ENCODE data around the gene TRIM38.

Gene TRIM38

DNA sequence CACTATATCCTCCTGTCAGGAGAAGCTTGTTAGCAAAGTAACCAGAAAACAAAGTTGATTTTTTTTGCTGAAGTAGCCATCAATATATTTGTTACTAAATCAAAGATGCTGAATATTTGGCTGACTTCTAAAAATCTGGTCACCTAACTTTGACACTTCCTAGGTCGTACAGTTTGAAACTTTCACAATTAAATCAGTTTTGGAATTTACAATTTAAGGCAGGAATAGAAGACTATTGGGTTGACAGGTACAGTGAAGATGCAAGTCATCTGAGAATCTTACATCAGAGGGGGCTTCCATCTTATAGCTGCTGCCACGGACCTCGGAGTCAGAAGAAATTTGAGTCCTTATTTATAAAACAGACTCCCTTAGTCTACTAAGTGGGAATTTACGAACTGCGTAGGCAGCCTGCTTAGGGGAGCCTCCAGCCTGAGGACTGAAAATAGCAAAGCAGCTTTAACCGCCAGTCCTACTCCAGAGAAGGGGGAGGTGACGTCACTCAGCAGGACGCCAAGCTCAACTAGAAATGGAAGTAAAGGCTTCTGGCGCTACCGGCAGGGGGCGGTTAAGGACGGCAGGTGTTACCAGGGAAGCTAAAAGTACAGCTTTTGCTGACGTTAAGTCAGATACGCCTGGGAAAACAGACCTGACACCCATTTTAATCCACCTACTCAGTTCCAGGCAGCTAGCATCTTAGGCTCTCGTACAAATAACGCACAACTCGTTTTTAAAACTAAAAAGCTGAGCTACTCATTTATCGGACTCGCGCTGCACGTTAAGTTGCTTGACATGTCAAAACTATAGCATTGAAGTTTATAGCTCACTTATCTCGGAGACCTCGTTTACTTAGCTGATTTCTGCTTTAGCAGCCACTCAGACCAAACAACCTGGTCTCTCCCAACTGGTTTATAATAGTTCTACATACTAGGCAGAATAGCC lies 63.6 kb downstream of the TRIM38 start (continued):
- TF ChIP-seq, protein P1, sequence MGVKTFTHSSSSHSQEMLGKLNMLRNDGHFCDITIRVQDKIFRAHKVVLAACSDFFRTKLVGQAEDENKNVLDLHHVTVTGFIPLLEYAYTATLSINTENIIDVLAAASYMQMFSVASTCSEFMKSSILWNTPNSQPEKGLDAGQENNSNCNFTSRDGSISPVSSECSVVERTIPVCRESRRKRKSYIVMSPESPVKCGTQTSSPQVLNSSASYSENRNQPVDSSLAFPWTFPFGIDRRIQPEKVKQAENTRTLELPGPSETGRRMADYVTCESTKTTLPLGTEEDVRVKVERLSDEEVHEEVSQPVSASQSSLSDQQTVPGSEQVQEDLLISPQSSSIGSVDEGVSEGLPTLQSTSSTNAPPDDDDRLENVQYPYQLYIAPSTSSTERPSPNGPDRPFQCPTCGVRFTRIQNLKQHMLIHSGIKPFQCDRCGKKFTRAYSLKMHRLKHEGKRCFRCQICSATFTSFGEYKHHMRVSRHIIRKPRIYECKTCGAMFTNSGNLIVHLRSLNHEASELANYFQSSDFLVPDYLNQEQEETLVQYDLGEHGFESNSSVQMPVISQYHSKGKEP (tag by site-specific recombination; IDR thresholded peaks at IDR 0.05) = peak; percentile 18; the same call in 1 of the 2 replicates
- TF ChIP-seq, protein P2, sequence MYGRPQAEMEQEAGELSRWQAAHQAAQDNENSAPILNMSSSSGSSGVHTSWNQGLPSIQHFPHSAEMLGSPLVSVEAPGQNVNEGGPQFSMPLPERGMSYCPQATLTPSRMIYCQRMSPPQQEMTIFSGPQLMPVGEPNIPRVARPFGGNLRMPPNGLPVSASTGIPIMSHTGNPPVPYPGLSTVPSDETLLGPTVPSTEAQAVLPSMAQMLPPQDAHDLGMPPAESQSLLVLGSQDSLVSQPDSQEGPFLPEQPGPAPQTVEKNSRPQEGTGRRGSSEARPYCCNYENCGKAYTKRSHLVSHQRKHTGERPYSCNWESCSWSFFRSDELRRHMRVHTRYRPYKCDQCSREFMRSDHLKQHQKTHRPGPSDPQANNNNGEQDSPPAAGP (tag by site-specific recombination; IDR thresholded peaks at IDR 0.05) = peak; percentile 50; the same call in 1 of the 2 replicates
- TF ChIP-seq, protein P3, sequence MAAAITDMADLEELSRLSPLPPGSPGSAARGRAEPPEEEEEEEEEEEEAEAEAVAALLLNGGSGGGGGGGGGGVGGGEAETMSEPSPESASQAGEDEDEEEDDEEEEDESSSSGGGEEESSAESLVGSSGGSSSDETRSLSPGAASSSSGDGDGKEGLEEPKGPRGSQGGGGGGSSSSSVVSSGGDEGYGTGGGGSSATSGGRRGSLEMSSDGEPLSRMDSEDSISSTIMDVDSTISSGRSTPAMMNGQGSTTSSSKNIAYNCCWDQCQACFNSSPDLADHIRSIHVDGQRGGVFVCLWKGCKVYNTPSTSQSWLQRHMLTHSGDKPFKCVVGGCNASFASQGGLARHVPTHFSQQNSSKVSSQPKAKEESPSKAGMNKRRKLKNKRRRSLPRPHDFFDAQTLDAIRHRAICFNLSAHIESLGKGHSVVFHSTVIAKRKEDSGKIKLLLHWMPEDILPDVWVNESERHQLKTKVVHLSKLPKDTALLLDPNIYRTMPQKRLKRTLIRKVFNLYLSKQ (tag by site-specific recombination; IDR thresholded peaks at IDR 0.05; ENCODE audit: borderline replicate concordance) = no peak
- TF ChIP-seq, protein P4, sequence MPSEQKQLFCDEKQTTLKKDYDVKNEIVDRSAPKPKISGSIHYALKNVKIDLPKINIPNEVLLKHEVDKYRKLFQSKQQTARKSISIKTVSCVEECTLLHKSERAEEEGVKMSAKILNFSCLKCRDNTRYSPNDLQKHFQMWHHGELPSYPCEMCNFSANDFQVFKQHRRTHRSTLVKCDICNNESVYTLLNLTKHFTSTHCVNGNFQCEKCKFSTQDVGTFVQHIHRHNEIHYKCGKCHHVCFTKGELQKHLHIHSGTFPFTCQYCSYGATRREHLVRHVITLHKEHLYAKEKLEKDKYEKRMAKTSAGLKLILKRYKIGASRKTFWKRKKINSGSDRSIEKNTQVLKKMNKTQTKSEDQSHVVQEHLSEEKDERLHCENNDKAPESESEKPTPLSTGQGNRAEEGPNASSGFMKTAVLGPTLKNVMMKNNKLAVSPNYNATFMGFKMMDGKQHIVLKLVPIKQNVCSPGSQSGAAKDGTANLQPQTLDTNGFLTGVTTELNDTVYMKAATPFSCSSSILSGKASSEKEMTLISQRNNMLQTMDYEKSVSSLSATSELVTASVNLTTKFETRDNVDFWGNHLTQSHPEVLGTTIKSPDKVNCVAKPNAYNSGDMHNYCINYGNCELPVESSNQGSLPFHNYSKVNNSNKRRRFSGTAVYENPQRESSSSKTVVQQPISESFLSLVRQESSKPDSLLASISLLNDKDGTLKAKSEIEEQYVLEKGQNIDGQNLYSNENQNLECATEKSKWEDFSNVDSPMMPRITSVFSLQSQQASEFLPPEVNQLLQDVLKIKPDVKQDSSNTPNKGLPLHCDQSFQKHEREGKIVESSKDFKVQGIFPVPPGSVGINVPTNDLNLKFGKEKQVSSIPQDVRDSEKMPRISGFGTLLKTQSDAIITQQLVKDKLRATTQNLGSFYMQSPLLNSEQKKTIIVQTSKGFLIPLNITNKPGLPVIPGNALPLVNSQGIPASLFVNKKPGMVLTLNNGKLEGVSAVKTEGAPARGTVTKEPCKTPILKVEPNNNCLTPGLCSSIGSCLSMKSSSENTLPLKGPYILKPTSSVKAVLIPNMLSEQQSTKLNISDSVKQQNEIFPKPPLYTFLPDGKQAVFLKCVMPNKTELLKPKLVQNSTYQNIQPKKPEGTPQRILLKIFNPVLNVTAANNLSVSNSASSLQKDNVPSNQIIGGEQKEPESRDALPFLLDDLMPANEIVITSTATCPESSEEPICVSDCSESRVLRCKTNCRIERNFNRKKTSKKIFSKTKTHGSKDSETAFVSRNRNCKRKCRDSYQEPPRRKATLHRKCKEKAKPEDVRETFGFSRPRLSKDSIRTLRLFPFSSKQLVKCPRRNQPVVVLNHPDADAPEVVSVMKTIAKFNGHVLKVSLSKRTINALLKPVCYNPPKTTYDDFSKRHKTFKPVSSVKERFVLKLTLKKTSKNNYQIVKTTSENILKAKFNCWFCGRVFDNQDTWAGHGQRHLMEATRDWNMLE (tag by site-specific recombination; conservative IDR thresholded peaks at IDR 0.05; ENCODE audit: low read depth) = no peak; the same call in 1 of the 2 replicates
- TF ChIP-seq WT1 (tag by site-specific recombination; IDR thresholded peaks at IDR 0.05) (peak; percentile 62), ZNF335 (tag by site-specific recombination; conservative IDR thresholded peaks at IDR 0.05) (peak; percentile 74), ZNF16 (tag by site-specific recombination; IDR thresholded peaks at IDR 0.05; ENCODE audit: low read depth) (no peak), ZNF768 (tag by site-specific recombination; IDR thresholded peaks at IDR 0.05) (peak; percentile 11; the same call in 1 of the 2 replicates), ZNF776 (tag by site-specific recombination; IDR thresholded peaks at IDR 0.05; ENCODE audit: borderline replicate concordance) (no peak), GLIS2 (tag by site-specific recombination; IDR thresholded peaks at IDR 0.05) (0 out of 2 replicates have a peak, but pooled peaks have one; percentile 31), ZIC2 (tag by site-specific recombination; IDR thresholded peaks at IDR 0.05) (peak; percentile 59), IKZF3 (tag by site-specific recombination; IDR thresholded peaks at IDR 0.05) (peak; percentile 80), GLI4 (tag by site-specific recombination; IDR thresholded peaks at IDR 0.05) (no peak), ZNF560 (tag by site-specific recombination; IDR thresholded peaks at IDR 0.05; ENCODE audit: borderline replicate concordance) (no peak)
- TF ChIP-seq, protein P5, sequence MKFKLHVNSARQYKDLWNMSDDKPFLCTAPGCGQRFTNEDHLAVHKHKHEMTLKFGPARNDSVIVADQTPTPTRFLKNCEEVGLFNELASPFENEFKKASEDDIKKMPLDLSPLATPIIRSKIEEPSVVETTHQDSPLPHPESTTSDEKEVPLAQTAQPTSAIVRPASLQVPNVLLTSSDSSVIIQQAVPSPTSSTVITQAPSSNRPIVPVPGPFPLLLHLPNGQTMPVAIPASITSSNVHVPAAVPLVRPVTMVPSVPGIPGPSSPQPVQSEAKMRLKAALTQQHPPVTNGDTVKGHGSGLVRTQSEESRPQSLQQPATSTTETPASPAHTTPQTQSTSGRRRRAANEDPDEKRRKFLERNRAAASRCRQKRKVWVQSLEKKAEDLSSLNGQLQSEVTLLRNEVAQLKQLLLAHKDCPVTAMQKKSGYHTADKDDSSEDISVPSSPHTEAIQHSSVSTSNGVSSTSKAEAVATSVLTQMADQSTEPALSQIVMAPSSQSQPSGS (tag by site-specific recombination; IDR thresholded peaks at IDR 0.05; ENCODE audit: low read depth) = peak; percentile 99
- TF ChIP-seq, protein P6, sequence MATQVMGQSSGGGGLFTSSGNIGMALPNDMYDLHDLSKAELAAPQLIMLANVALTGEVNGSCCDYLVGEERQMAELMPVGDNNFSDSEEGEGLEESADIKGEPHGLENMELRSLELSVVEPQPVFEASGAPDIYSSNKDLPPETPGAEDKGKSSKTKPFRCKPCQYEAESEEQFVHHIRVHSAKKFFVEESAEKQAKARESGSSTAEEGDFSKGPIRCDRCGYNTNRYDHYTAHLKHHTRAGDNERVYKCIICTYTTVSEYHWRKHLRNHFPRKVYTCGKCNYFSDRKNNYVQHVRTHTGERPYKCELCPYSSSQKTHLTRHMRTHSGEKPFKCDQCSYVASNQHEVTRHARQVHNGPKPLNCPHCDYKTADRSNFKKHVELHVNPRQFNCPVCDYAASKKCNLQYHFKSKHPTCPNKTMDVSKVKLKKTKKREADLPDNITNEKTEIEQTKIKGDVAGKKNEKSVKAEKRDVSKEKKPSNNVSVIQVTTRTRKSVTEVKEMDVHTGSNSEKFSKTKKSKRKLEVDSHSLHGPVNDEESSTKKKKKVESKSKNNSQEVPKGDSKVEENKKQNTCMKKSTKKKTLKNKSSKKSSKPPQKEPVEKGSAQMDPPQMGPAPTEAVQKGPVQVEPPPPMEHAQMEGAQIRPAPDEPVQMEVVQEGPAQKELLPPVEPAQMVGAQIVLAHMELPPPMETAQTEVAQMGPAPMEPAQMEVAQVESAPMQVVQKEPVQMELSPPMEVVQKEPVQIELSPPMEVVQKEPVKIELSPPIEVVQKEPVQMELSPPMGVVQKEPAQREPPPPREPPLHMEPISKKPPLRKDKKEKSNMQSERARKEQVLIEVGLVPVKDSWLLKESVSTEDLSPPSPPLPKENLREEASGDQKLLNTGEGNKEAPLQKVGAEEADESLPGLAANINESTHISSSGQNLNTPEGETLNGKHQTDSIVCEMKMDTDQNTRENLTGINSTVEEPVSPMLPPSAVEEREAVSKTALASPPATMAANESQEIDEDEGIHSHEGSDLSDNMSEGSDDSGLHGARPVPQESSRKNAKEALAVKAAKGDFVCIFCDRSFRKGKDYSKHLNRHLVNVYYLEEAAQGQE (tag by site-specific recombination; IDR thresholded peaks at IDR 0.05) = no peak
- TF ChIP-seq, protein P7, sequence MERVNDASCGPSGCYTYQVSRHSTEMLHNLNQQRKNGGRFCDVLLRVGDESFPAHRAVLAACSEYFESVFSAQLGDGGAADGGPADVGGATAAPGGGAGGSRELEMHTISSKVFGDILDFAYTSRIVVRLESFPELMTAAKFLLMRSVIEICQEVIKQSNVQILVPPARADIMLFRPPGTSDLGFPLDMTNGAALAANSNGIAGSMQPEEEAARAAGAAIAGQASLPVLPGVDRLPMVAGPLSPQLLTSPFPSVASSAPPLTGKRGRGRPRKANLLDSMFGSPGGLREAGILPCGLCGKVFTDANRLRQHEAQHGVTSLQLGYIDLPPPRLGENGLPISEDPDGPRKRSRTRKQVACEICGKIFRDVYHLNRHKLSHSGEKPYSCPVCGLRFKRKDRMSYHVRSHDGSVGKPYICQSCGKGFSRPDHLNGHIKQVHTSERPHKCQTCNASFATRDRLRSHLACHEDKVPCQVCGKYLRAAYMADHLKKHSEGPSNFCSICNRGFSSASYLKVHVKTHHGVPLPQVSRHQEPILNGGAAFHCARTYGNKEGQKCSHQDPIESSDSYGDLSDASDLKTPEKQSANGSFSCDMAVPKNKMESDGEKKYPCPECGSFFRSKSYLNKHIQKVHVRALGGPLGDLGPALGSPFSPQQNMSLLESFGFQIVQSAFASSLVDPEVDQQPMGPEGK (tag by site-specific recombination; IDR thresholded peaks at IDR 0.05) = peak; percentile 42; the same call in 1 of the 2 replicates
- TF ChIP-seq, protein P8, sequence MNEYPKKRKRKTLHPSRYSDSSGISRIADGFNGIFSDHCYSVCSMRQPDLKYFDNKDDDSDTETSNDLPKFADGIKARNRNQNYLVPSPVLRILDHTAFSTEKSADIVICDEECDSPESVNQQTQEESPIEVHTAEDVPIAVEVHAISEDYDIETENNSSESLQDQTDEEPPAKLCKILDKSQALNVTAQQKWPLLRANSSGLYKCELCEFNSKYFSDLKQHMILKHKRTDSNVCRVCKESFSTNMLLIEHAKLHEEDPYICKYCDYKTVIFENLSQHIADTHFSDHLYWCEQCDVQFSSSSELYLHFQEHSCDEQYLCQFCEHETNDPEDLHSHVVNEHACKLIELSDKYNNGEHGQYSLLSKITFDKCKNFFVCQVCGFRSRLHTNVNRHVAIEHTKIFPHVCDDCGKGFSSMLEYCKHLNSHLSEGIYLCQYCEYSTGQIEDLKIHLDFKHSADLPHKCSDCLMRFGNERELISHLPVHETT (tag by site-specific recombination; IDR thresholded peaks at IDR 0.05) = peak; percentile 72
